HG02885 (cell line): ENCODE results near the gene ADD1.
"Not testable (repeated sequence)": the region's sequence is repeated elsewhere in the genome, so short reads cannot be mapped to it uniquely, and the experiment has no call there.

Experiments
- ATAC-seq: cut with Tn5 transposase; IDR thresholded peaks from one replicate; pipeline ENCODE4 v1.9.1; 2021; ENCODE audit warnings: mild to moderate bottlenecking; ENCODE audit not compliant: unreplicated experiment, poor library complexity

The ADD1 gene

DNA sequence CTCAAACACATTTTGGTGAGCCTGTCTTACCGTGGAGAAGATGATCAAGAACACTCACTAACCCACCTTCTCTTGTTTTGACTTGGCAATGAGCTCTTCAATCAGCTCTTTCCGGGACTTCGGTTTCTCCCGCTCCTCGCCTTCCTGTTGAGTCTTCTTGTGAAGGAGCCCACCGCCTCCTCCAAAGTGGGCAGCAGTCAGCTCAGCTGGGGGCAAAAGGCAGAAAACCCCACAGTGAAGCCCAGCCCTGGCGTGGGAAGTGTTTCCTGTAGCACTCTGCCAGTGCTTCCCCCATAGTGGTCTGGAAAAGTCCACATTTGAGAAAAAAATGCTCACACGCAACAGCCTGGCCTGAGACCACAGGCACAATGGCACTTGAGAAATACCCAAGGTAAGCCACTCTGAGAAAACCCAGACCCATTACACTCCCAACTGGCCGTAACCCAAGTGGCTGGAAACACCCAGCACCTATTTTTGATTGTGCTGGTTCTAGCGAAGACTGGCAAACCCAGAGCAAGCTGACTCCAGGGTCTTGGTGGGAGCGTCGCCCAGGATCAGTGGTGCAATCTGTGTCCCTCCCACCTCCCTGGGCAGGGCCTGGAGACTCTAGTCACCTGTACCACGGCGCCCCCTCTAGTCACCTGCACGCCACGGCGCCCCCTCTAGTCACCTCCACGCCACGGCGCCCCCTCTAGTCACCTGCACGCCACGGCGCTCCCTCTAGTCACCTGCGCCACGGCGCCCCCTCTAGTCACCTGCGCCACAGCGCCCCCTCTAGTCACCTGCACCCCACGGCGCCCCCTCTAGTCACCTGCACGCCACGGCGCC, 110.9 kb downstream of the ADD1 start:
- peak; percentile 60 for ATAC-seq

DNA sequence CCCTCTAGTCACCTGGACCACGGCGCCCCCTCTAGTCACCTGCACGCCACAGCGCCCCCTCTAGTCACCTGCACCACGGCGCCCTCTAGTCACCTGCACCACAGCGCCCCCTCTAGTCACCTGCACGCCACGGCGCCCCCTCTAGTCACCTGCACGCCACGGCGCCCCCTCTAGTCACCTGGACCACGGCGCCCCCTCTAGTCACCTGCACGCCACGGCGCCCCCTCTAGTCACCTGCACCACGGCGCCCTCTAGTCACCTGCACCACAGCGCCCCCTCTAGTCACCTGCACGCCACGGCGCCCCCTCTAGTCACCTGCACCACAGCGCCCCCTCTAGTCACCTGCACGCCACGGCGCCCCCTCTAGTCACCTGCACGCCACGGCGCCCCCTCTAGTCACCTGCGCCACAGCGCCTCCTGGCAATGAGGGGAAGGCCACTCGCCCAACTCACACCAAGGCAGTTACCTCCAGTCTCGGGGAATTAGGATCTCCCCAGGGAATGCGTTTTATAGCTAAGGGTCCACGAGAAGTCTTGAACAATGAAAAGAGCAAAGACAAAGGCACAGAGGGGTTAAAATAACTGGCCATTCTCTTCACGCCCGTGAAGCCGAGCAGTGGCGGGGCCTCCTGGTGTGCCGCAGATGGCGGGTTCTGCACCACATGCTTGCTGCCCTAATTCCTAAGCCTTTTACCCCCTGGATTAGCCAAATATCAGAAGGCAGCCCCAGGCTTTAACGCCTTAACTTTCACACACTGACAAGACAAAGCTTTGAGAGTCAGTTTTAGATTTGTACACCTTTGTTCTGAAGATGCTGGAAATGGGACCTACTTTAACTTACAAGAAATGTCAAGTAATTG, 111.8 kb downstream of the ADD1 start:
- ATAC-seq, result not testable (repeated sequence)

DNA sequence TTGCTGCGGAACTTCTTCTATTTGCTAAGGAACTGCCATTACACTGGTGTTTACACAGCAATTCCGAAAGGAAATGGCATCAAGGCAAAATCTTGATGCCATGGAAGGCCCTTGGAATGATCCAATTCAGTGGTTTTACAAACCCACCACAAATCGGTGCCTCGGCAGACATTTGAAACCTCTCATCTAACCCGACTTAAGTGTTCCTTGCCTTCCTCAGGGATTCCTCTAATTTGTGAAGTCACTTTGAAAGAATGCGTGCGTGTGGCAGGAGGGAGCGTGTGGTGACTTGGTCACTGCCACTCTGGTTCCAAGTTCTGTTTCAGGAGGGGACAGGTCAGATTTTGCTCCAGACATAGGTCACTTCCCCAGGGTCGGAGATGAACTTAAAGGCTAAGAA, 114.8 kb downstream of the ADD1 start:
- ATAC-seq, result no peak

DNA sequence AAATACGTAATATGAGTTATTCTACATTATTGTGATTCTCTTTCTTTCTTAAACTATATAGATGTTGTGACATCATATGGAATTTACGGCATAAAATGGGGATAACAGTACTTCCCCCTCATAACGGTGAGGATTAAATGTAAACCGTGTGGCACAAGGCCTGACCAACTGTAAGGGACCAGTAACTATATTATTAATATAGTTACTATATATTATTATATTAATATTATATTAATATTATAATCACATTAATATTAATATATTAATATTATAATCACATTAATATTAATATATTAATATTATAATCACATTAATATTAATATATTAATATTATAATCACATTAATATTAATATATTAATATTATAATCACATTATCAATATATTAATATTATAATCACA, 116.8 kb downstream of the ADD1 start:
- not testable (repeated sequence) for ATAC-seq

DNA sequence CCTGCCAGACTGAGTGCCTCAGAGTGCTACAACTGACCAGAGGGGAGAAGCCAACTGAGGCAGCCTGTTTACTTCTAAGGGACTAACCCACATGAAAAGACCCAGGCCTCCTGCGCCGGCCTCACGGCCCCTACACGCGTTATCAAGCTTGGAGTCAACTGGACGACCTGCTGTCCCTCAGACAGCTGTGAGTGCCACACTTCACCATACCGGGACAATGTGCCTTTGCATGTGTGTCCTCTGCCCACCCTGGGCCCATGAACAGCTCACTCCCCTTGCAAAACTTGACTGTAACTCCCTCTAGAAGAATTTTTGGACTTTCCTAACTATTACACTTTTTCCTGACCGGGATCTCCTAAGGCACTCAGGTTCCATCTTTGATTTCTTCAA, 117.8 kb downstream of the ADD1 start:
- ATAC-seq, result no peak

DNA sequence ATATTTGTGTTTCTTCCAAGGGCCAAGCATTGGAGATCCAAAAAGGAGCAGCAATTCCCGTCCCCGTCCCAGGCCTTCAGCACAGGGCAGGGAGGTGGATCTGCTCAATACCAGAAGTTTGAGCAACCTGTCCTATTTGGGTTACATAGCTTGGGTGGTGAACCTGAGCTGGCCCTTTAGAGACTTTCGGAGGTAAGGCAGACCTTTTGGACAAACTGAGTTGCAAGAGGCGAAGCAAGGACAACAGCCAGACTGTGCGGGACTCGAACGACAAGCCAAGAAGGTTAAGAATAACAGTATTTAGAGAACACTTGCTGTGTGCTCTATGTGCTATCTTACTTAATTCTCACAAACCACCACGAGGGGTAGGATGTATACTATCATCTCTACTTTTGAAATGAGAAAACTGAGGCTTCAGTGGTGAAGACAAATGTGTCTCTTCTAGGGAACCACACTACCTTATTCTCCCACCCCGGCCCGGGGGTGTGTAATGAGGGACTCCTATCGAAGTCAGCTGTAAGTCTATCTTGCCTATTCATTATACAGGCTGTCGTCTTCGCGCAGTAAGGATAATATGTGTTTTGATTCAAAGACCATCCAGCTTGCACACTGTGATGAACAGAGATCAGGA, 118.3 kb downstream of the ADD1 start:
- peak; percentile 24 for ATAC-seq

DNA sequence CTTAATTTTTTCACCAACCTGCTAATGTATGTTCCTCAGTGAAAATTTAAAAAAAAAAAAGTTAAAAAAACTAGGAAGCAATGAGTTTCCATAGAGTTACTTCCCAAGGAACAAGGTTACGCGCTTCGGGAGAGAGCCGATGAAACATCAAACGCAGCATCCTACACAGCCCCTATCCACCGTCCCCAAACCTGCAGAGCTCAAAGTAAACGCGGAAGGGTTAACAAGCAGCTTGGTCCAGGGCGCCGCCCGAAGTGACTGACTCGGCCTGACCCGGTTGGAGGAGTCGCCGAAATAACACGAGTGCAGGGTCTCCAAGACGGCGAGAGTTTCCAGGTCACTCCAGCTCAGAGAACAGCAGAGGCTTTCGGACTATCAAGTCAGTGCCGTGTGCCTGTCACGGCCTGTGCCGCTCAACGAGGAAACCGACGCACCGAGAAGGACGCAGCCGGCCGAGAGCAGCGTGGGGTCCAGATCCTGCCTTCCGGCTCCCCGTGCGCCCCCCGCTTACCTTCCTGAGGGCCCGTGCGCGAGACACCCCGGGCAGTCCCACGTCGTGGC, 119.0 kb downstream of the ADD1 start:
- peak; percentile 23 for ATAC-seq

DNA sequence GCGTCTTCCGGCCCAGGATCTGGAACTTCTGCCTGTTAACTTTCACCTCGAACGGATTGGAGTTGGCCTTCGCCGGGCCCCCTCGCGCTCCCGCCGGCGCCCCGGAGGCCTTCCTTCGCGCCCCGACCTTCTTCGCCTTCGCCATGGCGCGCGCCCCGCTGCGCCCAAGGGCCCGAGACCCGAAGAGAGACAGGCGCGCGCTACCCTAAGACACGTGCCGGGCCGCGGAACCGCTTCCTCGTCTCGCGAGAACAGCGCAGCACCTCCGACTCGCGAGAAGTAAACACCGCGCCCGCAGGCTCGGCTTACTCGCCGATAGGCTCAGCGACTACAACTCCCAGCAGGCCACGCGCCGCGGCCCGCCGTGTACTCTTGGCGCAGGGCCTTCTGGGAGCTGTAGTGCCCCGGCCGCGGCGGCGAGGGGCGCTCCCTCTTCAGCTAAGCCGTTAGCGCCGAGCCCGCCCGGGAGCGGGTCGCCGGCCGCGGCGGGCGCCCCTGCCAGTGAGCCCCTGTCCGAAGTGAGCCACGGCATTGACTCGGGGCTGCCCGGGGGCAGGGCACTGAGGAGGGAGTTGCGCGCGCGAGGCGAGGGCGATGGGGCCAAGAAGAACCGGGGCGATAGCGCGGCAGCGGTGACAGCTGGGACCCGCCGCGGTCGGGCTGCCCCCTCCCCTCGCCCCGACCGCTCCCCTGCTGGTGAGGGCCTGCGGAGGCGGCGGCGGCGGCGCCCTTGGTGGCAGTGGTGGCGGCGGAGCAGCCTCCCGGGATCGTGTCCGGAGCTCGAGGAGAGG, 119.7 kb downstream of the ADD1 start, which contains the start of the genes GRK4 and NOP14:
TSS of gene GRK4 (plus strand) at position 397 of the 791 bp plus-strand sequence. CDS start 500 bp downstream, outside the sequence.
TSS of gene NOP14 (minus strand) at position 232 of the 791 bp plus-strand sequence. CDS start at position 145, 87 bp downstream.
- peak; percentile 93 for ATAC-seq

DNA sequence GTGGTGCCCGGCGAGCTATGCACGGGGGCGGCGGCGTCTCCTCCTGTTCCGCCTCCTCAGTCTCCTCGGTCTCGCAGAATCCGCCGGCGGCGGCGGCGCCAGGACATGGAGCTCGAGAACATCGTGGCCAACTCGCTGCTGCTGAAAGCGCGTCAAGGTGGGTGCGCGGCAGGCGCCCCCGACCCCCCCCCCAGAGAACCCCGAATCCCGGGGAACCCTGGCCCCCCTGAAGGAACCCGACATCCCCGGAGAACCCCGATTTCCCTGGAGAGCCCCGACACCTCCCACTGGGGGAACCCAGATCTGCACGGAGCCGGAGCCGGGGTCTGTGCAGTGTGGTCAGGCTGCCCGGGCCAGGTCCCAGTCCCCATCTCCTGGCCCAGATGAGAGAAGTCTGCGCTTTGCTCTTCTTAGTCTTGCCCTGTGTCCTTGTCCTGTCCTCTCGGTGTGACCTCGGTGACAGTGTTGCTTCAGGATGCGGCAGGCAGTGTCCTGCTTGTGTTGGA, 120.4 kb downstream of the ADD1 start:
- ATAC-seq, result peak; percentile 24

DNA sequence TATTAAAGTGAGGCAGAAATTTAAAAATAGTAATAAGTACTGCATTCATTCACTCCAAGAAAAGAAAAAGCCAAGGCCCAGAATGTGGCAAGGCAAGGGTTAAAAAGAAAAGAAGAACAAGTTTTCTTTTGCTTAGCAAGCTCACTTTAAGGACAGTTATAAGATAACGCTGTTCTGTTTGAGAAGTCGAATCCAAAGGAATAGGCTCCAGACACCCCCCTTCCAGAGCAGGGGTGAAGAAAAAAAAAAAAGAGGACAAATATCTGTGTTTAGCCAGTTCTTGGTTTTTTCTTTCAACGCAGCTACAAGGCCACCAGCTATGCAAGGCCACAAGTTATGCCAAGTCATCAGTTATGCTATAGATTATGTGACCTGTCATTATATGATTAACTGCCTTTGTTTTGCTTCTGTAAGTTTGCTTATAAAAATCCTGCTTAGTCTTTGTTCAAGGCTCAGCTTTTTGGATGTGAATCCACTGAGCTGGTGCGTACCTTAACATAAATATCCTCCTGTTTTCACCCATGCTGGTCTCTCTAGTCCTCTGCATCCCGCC, 121.1 kb downstream of the ADD1 start:
- ATAC-seq, result no peak

DNA sequence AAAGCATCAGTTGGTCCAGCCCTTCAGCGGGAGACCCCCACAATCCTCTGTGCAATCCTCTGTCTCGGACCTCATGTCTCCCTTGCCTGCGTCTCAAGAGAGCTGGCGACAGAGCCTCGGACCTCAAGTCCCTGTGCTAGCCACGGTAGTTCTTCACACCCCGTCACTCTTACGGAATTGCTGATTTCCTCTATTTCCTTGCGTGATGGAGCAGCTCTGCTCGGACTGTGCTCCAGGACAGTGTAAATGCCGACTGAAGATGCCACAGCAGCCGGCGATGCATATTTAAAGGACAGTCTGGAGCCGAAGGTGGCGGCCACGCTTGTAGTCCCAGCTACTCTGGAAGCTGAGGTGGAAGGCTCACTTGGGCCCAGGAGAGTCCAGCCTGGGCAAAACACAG, 121.6 kb downstream of the ADD1 start:
- ATAC-seq, result no peak

DNA sequence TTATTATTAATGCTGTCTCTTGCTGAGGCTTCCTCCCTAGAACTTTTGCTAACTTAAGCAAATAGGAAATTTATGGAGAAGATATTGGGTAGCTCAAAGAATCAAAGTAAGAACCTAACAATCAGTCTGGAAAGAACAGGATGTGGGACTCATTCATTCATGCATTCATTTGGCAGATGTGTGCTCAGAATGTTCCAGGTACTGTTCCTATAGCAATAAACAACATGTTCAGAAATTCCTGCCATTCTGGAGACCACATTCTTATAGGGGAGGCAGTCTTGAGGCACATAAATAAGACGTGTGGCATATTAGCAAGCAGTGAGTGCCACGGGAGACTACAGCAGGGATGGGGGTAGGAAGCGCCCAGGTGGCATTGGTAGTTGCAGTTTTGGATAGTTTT, 124.7 kb downstream of the ADD1 start:
- no peak for ATAC-seq

DNA sequence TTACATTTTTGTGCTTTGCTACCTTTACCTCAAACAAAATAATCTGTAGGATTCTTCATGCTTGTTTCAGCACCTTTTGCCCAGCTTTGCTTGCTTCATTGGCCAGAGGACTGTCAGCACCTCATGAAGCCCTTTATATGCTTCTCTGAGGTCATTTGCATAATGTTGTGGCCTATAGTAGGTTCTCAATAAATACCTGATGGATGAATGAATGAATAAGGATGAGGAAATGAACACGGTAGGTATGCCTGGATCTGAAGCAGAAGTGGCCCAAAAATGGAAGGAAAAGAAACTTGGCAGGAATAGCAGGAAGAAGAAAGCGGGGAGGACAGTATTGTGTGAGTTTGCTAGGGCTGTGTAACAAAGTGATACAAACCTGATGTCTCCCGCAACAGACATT, 127.6 kb downstream of the ADD1 start:
- ATAC-seq, result no peak

DNA sequence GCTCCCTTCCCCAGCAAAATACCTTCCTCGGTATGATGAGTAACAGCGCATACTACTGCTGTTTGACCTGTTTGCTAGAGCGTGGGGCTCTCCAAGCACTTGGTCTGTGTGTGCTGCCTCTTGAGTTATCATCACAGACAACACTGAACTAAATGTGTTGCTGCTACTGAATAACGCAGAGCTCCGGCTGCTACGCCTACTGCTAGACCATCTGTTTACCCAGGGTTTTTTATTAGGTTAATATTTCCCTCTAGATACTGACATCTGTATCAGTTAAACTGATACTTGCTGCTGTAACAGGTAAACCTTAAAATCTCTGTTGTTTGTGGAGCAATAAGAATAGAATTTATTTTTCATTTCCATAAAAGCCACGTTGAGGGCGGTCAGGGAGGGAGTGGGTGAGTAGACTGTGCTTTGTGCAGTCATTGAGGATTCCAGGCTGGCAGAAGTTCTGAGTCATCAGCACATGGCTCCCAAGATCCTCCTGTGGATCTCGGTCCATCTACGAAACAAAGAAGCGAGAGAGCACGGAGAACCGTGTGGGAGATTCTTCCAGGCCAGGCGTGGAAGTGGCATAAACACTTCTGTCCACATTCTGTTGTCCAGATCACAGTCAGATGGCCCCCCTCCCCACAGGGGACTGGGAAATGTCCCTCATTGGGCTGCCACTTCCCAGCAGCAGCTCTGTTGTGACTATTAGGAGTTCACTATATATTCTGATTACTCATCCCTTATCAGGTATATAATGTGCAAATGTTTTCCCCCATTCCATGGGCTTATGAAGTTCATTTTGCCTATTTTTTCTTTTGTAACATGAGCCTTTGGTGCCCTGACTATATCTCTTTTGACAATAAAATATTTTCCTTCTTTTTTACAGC, 133.8 kb downstream of the ADD1 start:
- no peak for ATAC-seq
